NT2/D1 (cell line): ENCODE measurements around the gene NSUN2.
"Not testable (repeated sequence)": the region's sequence is repeated elsewhere in the genome, so short reads cannot be mapped to it uniquely, and the experiment has no call there.

Experiments
- DNase-seq: peaks from one replicate; pipeline ENCODE4 v3.0.0-alpha.2; 2011; ENCODE audit warnings: low read depth, low spot score
- H3K27me3 ChIP-seq: 2 replicates; pipeline ENCODE4 v1.6.0; 2011; ENCODE audit warnings: mild to moderate bottlenecking; ENCODE audit not compliant: insufficient read length, insufficient read depth
- H3K36me3 ChIP-seq: 2 replicates; pipeline ENCODE4 v1.6.1; 2011; ENCODE audit warnings: mild to moderate bottlenecking, low read length, mixed read lengths; ENCODE audit not compliant: insufficient read depth, insufficient read length
- H3K4me1 ChIP-seq: 2 replicates; pipeline ENCODE4 v1.5.1; 2011; ENCODE audit not compliant: insufficient read depth, insufficient read length
- H3K4me3 ChIP-seq: 2 replicates; pipeline ENCODE4 v1.5.1; 2011; ENCODE audit warnings: low read depth; ENCODE audit not compliant: insufficient read length
- H3K9ac ChIP-seq: 2 replicates; pipeline ENCODE4 v1.6.0; 2011; ENCODE audit warnings: low read depth; ENCODE audit not compliant: insufficient read length
- H3K9me3 ChIP-seq: 2 replicates; pipeline ENCODE4 v1.5.1; 2011; ENCODE audit warnings: mild to moderate bottlenecking, low read length; ENCODE audit not compliant: insufficient read depth
- SUZ12 ChIP-seq: IDR thresholded peaks from 2 replicates; pipeline ENCODE4 v1.6.1; 2011; ENCODE audit not compliant: insufficient read length, insufficient read depth; ENCODE audit errors: extremely low read depth
- YY1 ChIP-seq: IDR thresholded peaks from 2 replicates; pipeline ENCODE4 v1.6.1; 2011; ENCODE audit not compliant: insufficient read length, insufficient read depth
- ZNF274 ChIP-seq: IDR thresholded peaks from 2 replicates; pipeline ENCODE4 v1.6.1; 2011; ENCODE audit warnings: mild to moderate bottlenecking, low read depth, low read length

Gene NSUN2

DNA sequence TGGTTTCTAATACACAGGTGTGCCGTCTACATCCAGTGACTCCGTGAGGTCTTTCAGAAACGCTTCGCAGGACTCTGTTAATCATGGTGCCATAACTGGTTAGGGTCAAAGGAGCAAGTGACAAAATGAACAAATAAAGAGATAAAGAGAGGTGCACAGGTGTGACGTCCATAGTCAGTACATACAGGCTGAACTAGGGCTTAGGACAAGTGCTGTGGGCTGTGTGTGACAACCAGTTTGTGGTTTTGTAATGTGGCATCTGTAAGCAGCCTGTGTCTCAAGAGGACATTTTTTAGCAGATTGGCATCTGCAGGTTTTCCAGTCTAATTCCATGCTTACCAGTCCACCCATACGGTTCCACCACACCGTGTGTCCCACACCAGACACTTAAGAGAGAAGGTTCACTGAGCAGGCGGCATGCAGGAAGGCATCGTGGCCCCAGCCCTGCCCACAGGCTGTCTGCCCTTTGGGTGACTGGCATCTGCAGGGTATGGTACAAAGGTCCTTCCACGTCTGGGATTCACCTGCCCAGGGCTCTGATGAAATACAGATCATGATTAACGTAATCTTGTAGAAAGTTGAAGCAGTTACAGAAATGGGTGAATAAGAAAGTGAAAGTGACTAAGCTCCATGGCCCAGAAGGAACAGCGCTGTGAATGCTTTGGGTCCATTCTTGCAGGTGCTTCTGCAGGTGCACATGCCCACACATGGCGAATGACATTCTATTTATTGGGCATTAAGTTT, 27.3 kb upstream of the NSUN2 start:
- TF ChIP-seq YY1: no peak
- H3K9me3 ChIP-seq: peaks cover 15% of the 10 kb centered on the region
- peaks cover 65% of the 10 kb centered on the region for H3K36me3 ChIP-seq
- H3K9ac ChIP-seq: no peak overlapping the region
- no peaks in the 10 kb centered on the region for H3K27me3 ChIP-seq
- no peak for DNase-seq
- H3K4me1 ChIP-seq: no peaks in the 10 kb centered on the region
- H3K4me3 ChIP-seq: no peak overlapping the region

DNA sequence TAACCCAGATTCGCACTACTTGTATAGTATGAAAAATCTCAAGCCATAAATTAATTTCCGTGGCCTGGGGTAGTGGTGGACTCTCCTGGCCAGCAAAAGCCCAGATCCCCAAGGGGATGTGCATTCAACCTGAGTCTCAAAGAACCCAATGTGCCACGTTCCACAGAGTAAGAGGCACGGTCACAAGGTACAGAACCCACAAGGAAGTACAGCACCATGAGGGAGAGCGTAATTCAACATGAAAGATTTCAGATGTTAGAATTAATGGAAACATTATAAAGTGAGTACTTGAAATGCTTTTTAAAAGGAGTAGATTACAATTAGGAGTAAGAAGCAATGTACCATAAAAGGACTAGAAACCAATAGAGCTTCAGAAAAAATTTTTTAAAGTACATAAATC, 23.8 kb upstream of the NSUN2 start:
- DNase-seq: no peak
- H3K9me3 ChIP-seq: peaks cover 15% of the 10 kb centered on the region
- peaks cover 57% of the 10 kb centered on the region for H3K36me3 ChIP-seq
- H3K4me3 ChIP-seq: no peak overlapping the region
- no peaks in the 10 kb centered on the region for H3K27me3 ChIP-seq
- no peak overlapping the region for H3K9ac ChIP-seq
- H3K4me1 ChIP-seq: no peaks in the 10 kb centered on the region
- TF ChIP-seq ZNF274 (no peak), SUZ12 (no peak), YY1 (no peak)

DNA sequence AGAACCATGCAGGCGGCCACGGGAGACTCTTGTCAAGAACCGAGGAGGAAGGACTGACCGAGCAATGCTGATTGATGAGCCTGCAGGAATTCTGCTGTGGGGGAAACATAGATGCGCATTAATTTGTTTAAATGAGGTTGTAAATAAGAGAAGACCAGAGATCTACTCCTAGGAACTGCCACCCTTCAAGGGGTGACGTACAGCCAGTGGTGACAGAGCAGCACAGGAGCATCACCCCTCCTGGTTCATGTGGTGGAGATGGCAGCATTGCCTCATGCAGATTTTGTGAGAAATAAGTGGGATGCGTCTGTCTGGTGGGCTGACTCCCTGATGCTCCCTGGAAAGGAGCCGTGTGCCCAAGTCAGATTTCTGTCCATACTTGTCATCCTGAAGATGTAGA, 22.6 kb upstream of the NSUN2 start:
- Histone ChIP-seq H3K9me3 (peaks cover 15% of the 10 kb centered on the region), H3K9ac (no peak overlapping the region), H3K4me3 (no peak overlapping the region), H3K36me3 (peaks cover 55% of the 10 kb centered on the region), H3K27me3 (no peaks in the 10 kb centered on the region), H3K4me1 (no peaks in the 10 kb centered on the region)
- DNase-seq: no peak
- TF ChIP-seq SUZ12 (no peak), YY1 (no peak)

DNA sequence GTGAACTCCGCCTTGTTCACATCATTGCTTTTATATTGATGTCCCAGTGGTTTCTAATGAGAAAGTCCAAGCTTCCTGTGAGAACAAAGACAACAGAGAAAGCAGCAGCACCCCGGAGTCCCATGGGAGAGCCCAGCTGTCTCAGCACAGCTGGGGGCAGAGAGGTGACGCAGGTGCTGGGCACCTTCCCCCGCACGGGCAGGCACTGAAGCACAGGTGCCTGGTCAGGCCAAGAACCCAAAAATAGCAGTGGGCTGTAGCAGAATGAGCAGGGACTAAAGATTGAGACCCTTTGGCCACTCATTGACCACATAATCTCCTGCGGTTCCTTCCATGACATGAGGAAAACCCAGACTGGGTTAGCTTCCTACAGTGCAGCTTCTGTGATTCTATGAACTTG, 19.2 kb upstream of the NSUN2 start:
- peaks cover 35% of the 10 kb centered on the region for H3K36me3 ChIP-seq
- no peaks in the 10 kb centered on the region for H3K27me3 ChIP-seq
- peaks cover 15% of the 10 kb centered on the region for H3K9me3 ChIP-seq
- no peaks in the 10 kb centered on the region for H3K4me1 ChIP-seq
- no peak overlapping the region for H3K9ac ChIP-seq
- TF ChIP-seq YY1 (no peak), SUZ12 (no peak), ZNF274 (no peak)
- no peak overlapping the region for H3K4me3 ChIP-seq
- DNase-seq: no peak

DNA sequence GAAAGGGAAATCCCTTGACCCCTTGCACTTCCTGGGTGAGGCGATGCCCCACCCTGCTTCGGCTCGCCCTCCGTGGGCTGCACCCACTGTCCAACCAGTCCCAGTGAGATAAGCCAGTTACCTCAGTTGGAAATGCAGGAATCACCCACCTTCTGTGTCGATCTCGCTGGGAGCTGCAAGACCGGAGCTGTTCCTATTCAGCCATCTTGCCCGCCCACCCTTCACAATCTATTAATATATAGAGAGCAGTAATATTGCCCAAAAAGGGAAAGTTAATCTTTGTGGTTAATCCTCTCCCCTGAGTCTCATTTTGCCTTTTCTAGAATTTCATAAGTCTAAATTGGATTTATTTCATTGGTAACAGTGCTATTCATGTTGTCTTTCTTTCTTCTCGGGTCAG, 16.8 kb upstream of the NSUN2 start:
- H3K4me3 ChIP-seq: no peak overlapping the region
- no peak for TF ChIP-seq YY1
- TF ChIP-seq SUZ12: no peak
- TF ChIP-seq ZNF274: no peak

DNA sequence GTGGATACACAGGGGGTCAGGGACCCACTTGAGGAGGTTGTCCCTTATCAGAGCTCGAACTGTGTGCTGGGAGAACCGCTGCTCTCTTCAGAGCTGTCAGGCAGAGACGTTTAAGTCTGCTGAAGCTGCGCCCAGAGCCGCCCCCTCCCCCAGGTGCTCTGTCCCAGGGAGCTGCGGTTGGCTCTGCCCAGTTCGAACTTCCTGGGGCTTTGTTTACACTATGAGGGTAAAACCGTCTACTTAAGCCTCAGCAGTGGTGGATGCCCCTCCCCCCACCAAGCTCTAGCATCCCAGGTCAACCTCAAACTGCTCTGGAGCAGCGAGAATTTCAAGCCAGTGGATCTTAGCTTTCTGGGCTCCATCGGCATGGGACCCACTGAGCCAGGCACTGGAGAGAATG, 16.3 kb upstream of the NSUN2 start:
- peak; percentile 46 for DNase-seq
- Histone ChIP-seq H3K9ac (peak overlapping the region; percentile 42), H3K4me1 (no peaks in the 10 kb centered on the region), H3K9me3 (no peaks in the 10 kb centered on the region), H3K36me3 (peaks cover 27% of the 10 kb centered on the region), H3K4me3 (no peak overlapping the region), H3K27me3 (no peaks in the 10 kb centered on the region)
- TF ChIP-seq YY1: no peak
- no peak for TF ChIP-seq ZNF274
- no peak for TF ChIP-seq SUZ12

More for the DNA sequence above, 16.8 kb upstream of the NSUN2 start:
- Histone ChIP-seq H3K9ac (peak overlapping the region; percentile 42), H3K36me3 (peaks cover 22% of the 10 kb centered on the region), H3K9me3 (no peaks in the 10 kb centered on the region), H3K4me1 (no peaks in the 10 kb centered on the region), H3K27me3 (no peaks in the 10 kb centered on the region)
- DNase-seq: no peak

DNA sequence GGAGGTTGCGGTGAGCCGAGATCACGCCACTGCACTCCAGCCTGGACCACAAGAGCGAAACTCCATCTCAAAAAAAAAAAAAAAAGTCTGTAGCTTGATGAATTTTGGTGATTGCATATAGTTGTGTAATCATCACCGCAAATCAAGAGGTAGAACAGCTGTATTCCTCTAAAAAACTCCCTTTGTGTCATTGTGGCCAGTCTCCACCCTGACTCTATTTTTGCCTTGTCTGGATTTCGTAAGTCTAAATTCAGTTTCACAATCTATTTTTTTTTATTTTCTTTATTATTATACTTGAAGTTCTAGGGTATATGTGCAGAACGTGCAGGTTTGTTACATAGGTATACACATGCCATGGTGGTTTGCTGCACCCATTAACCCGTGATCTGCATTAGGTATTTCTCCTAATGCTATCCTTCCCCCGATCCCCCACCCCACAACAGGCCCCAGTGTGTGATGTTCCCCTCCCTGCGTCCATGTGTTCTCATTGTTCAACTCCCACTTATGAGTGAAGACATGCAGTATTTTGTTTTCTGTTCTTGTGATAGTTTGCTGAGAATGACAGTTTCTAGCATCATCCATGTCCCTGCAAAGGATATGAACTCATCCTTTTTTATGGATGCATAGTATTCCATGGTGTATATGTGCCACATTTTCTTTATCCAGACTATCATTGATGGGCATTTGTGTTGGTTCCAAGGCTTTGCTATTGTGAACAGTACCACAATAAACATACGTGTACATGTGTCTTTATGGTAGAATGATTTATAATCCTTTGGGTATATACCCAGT, 12.9 kb upstream of the NSUN2 start:
- not testable (repeated sequence) for DNase-seq, H3K4me3 ChIP-seq, H3K4me1 ChIP-seq, H3K9me3 ChIP-seq, H3K27me3 ChIP-seq, H3K9ac ChIP-seq
- H3K36me3 ChIP-seq: peaks cover 24% of the 10 kb centered on the region
